ENCODE results near the gene TMEM204. TPM values are rescaled to one million over a fixed set of nuclear protein-coding genes. Genes with fewer than 3 reads are reported as not detected.

TMEM204 gene
- total and polyA plus RNA-seq, 2 donors (not counting 1 experiment from before 2014, with no cell fraction given), result 0.27 to 2.7 TPM

GRCh38 chr16:1487395-1488053 lies 45.9 kb upstream of the TMEM204 start:
- Mint-ChIP-seq H3K4me1 (peaks cover 9% of the 10 kb centered on the region), H3K9me3 (ENCODE audit: insufficient read depth) (no peaks in the 10 kb centered on the region), H3K4me3 (no peak overlapping the region), H3K27ac (no peak overlapping the region), H3K27me3 (no peaks in the 10 kb centered on the region)
- no peaks in the 10 kb centered on the region for H3K36me3 ChIP-seq (replicated peaks in 1 of 2; ENCODE audit: control extremely low read depth in 1 of 2, control insufficient read depth in 1 of 2, extremely low read depth in 1 of 2, insufficient read depth in 2 of 2, low read length in 1 of 2)
- TF ChIP-seq CTCF (IDR thresholded peaks at IDR 0.05) (no peak), EZH2 (IDR thresholded peaks at IDR 0.05; ENCODE audit: borderline replicate concordance, insufficient read depth, low read depth, low read length, poor library complexity, severe bottlenecking) (no peak)
- no peak overlapping the region for H3K9ac ChIP-seq (ENCODE audit: low read length)
- no peaks in the 10 kb centered on the region for H3K9me3 ChIP-seq (ENCODE audit: control extremely low read depth in 1 of 3, control insufficient read depth in 2 of 3, insufficient read depth in 1 of 3, low read length in 2 of 3)
- CTCF ChIA-PET, result no interaction called here
- H3K79me2 ChIP-seq (ENCODE audit: control insufficient read depth, insufficient read depth, low read length), result peaks cover 7% of the 10 kb centered on the region
- H3K4me1 ChIP-seq (ENCODE audit: control insufficient read depth in 2 of 2, insufficient read depth in 2 of 2, low read length in 2 of 2), result peaks cover 4 to 6% of the 10 kb centered on the region in 2 donors
- no peak overlapping the region for H3K27ac ChIP-seq (ENCODE audit: low read length in 2 of 2)
- ATAC-seq (ENCODE audit: low read depth), result no peak
- H4K20me1 ChIP-seq (ENCODE audit: control insufficient read depth, insufficient read depth, low read length, poor library complexity, severe bottlenecking), result no peaks in the 10 kb centered on the region
- H2AFZ ChIP-seq (ENCODE audit: insufficient read depth, low read depth, low read length, poor library complexity, severe bottlenecking), result no peak overlapping the region
- no peak overlapping the region for H3K4me2 ChIP-seq (replicated peaks; ENCODE audit: low read depth, low read length, poor library complexity, severe bottlenecking)
- no peak for DNase-seq
- POLR2A ChIA-PET, result no interaction called here
- intact Hi-C loops (cut with micrococcal nuclease), result no loop called here
- WGBS (ENCODE audit: insufficient coverage), result 97% methylated on average over 39 of the region's 39 CpGs
- no peaks in the 10 kb centered on the region for H3K27me3 ChIP-seq (replicated peaks in 1 of 4; ENCODE audit: control extremely low read depth in 1 of 4, control insufficient read depth in 3 of 4, insufficient read depth in 4 of 4, low read length in 3 of 4)
- H3K4me3 ChIP-seq (ENCODE audit: control extremely low read depth in 1 of 5, extremely low read depth in 1 of 5, insufficient read depth in 1 of 5, low read depth in 2 of 5, low read length in 4 of 5), result no peak overlapping the region

- peak overlapping the region; percentile 10 for H2AFZ ChIP-seq (ENCODE audit: insufficient read depth, low read depth, low read length, poor library complexity, severe bottlenecking)
- no peaks in the 10 kb centered on the region for H3K27me3 Mint-ChIP-seq
- no peak overlapping the region for H3K4me2 ChIP-seq (replicated peaks; ENCODE audit: low read depth, low read length, poor library complexity, severe bottlenecking)
These were observed 45.3 kb upstream of the TMEM204 start for GRCh38 chr16:1488054-1488601.

More at GRCh38 chr16:1488054-1488601, 45.3 kb upstream of the TMEM204 start:
- TF ChIP-seq EZH2 (IDR thresholded peaks at IDR 0.05; ENCODE audit: borderline replicate concordance, insufficient read depth, low read depth, low read length, poor library complexity, severe bottlenecking), result no peak
- no peak for TF ChIP-seq CTCF (IDR thresholded peaks at IDR 0.05)
- Mint-ChIP-seq H3K4me3 (no peak overlapping the region), H3K27ac (peak overlapping the region; percentile 17), H3K4me1 (peaks cover 11% of the 10 kb centered on the region), H3K9me3 (ENCODE audit: insufficient read depth) (no peaks in the 10 kb centered on the region)
- CTCF ChIA-PET, result no interaction called here
- no peaks in the 10 kb centered on the region for H3K9me3 ChIP-seq (ENCODE audit: control extremely low read depth in 1 of 3, control insufficient read depth in 2 of 3, insufficient read depth in 1 of 3, low read length in 2 of 3)
- H3K79me2 ChIP-seq (ENCODE audit: control insufficient read depth, insufficient read depth, low read length), result peaks cover 12% of the 10 kb centered on the region
- no peaks in the 10 kb centered on the region for H3K27me3 ChIP-seq (replicated peaks in 1 of 4; ENCODE audit: control extremely low read depth in 1 of 4, control insufficient read depth in 3 of 4, insufficient read depth in 4 of 4, low read length in 3 of 4)
- WGBS (ENCODE audit: insufficient coverage), result 94% methylated on average over 24 of the region's 24 CpGs
- H3K36me3 ChIP-seq (replicated peaks in 1 of 2; ENCODE audit: control extremely low read depth in 1 of 2, control insufficient read depth in 1 of 2, extremely low read depth in 1 of 2, insufficient read depth in 2 of 2, low read length in 1 of 2), result no peaks in the 10 kb centered on the region
- H3K27ac ChIP-seq (ENCODE audit: low read length in 2 of 2), result no peak overlapping the region
- POLR2A ChIA-PET, result no interaction called here
- H3K9ac ChIP-seq (ENCODE audit: low read length), result no peak overlapping the region
- peaks cover 9 to 10% of the 10 kb centered on the region in 2 donors for H3K4me1 ChIP-seq (ENCODE audit: control insufficient read depth in 2 of 2, insufficient read depth in 2 of 2, low read length in 2 of 2)
- intact Hi-C loops (cut with micrococcal nuclease), result no loop called here
- no peaks in the 10 kb centered on the region for H4K20me1 ChIP-seq (ENCODE audit: control insufficient read depth, insufficient read depth, low read length, poor library complexity, severe bottlenecking)
- DNase-seq, result no peak
- ATAC-seq (ENCODE audit: low read depth), result no peak
- no peak overlapping the region for H3K4me3 ChIP-seq (ENCODE audit: control extremely low read depth in 1 of 5, extremely low read depth in 1 of 5, insufficient read depth in 1 of 5, low read depth in 2 of 5, low read length in 4 of 5)
